ENCODE results near the gene TRIM69. TPM values are rescaled to one million over a fixed set of nuclear protein-coding genes. Genes with fewer than 3 reads are reported as not detected.
"Not testable (repeated sequence)": the region's sequence is repeated elsewhere in the genome, so short reads cannot be mapped to it uniquely, and the experiment has no call there.

TRIM69 gene
- total and polyA plus RNA-seq, 4 experiments from 2014 or later = 25.8 to 42.0 (median 39.4) TPM

GRCh38 chr15:44726568-44727484 lies 9.5 kb upstream of the TRIM69 start:
- no peaks in the 10 kb centered on the region for H3K9me3 ChIP-seq (ENCODE audit: control insufficient read depth in 1 of 2, low read length in 2 of 2)
- peaks cover 0 to 3% (median 0%) of the 10 kb centered on the region in 8 donors for H3K9me3 Mint-ChIP-seq
- H3K27ac ChIP-seq (ENCODE audit: low read depth, low read length) = peak overlapping the region; percentile 98
- peak overlapping the region; percentile 96 to 100 (median 99) for H3K27ac Mint-ChIP-seq
- POLR2A ChIA-PET (ENCODE audit: partially characterized antibody) = interaction anchor here (0.5 to 39.7 kb wide), 11 partner anchors 11 to 475 kb away, joined by 3 to 5737 read pairs (median 4); partner anchors contain the start of genes B2M, PATL2, SPG11 and TRIM69
- peak; percentile 81 to 93 (median 86) for DNase-seq
- intact Hi-C loops (cut with micrococcal nuclease) = loop anchor here (1.0 to 5.0 kb wide), 7 partner anchors 9 to 300 kb away; partner anchors contain the start of genes CTDSPL2, EIF3J, SPG11 and TRIM69
- H3K4me3 Mint-ChIP-seq = peak overlapping the region; percentile 87 to 100 (median 98)
- H3K27me3 ChIP-seq (ENCODE audit: insufficient read depth, low read length) = no peaks in the 10 kb centered on the region
- H3K4me3 ChIP-seq (ENCODE audit: low read length in 2 of 2) = peak overlapping the region; percentile 46 to 59
- H3K4me1 ChIP-seq (ENCODE audit: insufficient read depth, low read length) = peaks cover 78% of the 10 kb centered on the region
- CTCF ChIA-PET (ENCODE audit: partially characterized antibody) = interaction anchor here (0.7 to 33.6 kb wide), 7 partner anchors 5 to 148 kb away, joined by 4 to 821 read pairs (median 11); partner anchors contain the start of genes B2M, PATL2, SPG11 and TRIM69
- peaks cover 44 to 89% (median 61%) of the 10 kb centered on the region in 4 donors for H3K4me1 Mint-ChIP-seq
- peaks cover 6% of the 10 kb centered on the region for H3K36me3 ChIP-seq (ENCODE audit: insufficient read depth, low read length)
- peaks cover 3 to 28% of the 10 kb centered on the region in 2 donors for H3K36me3 Mint-ChIP-seq
- no peaks in the 10 kb centered on the region for H3K27me3 Mint-ChIP-seq

- peak overlapping the region; percentile 66 to 100 (median 97) for H3K4me3 Mint-ChIP-seq
- H3K36me3 Mint-ChIP-seq = peaks cover 11 to 36% of the 10 kb centered on the region in 2 donors
- POLR2A ChIA-PET (ENCODE audit: partially characterized antibody) = interaction anchor here (0.6 to 39.7 kb wide), 4 partner anchors 10 to 108 kb away, joined by 3 to 5737 read pairs (median 1628); partner anchors contain the start of genes B2M, PATL2, SPG11 and TRIM69
- H3K27me3 Mint-ChIP-seq = no peaks in the 10 kb centered on the region
- Histone ChIP-seq H3K36me3 (ENCODE audit: insufficient read depth, low read length) (peaks cover 12% of the 10 kb centered on the region), H3K9me3 (ENCODE audit: control insufficient read depth in 1 of 2, low read length in 2 of 2) (no peaks in the 10 kb centered on the region), H3K27ac (ENCODE audit: low read depth, low read length) (peak overlapping the region; percentile 98), H3K4me1 (ENCODE audit: insufficient read depth, low read length) (peaks cover 78% of the 10 kb centered on the region), H3K4me3 (ENCODE audit: low read length in 2 of 2) (peak overlapping the region; percentile 32 to 46), H3K27me3 (ENCODE audit: insufficient read depth, low read length) (no peaks in the 10 kb centered on the region)
- peaks cover 45 to 90% (median 63%) of the 10 kb centered on the region in 4 donors for H3K4me1 Mint-ChIP-seq
- peak overlapping the region; percentile 96 to 100 (median 99) for H3K27ac Mint-ChIP-seq
- DNase-seq = peak in 4 of 5 donors; percentile 28 to 71 (median 43)
- intact Hi-C loops (cut with micrococcal nuclease) = loop anchor here (5.0 kb wide), 2 partner anchors 190 to 300 kb away; partner anchors contain the start of genes CTDSPL2 and EIF3J
- H3K9me3 Mint-ChIP-seq = peaks cover 0 to 3% (median 0%) of the 10 kb centered on the region in 8 donors
- CTCF ChIA-PET (ENCODE audit: partially characterized antibody) = interaction anchor here (1.2 to 33.6 kb wide), 5 partner anchors 4 to 65 kb away, joined by 3 to 821 read pairs (median 601); partner anchors contain the start of genes B2M, PATL2, SPG11 and TRIM69
Observed at GRCh38 chr15:44727485-44728231, 8.7 kb upstream of the TRIM69 start.

- not testable (repeated sequence) for H3K27me3 ChIP-seq (ENCODE audit: insufficient read depth, low read length); H3K27me3 Mint-ChIP-seq; DNase-seq; H3K9me3 ChIP-seq (ENCODE audit: control insufficient read depth in 1 of 2, low read length in 2 of 2); H3K9me3 Mint-ChIP-seq
- POLR2A ChIA-PET (ENCODE audit: partially characterized antibody) = interaction anchor here (0.6 to 39.7 kb wide), 10 partner anchors 9 to 301 kb away, joined by 3 to 5737 read pairs (median 4); partner anchors contain the start of genes B2M, EIF3J, PATL2 and SPG11
- Mint-ChIP-seq H3K27ac (peak overlapping the region; percentile 96 to 100 (median 99)), H3K4me3 (peak overlapping the region; percentile 96 to 100 (median 99)), H3K36me3 (peaks cover 11 to 36% of the 10 kb centered on the region in 2 donors), H3K4me1 (peaks cover 45 to 90% (median 62%) of the 10 kb centered on the region in 4 donors)
- peak overlapping the region; percentile 98 for H3K27ac ChIP-seq (ENCODE audit: low read depth, low read length)
- H3K4me3 ChIP-seq (ENCODE audit: low read length in 2 of 2) = peak overlapping the region in 1 of 2 donors; percentile 43
- intact Hi-C loops (cut with micrococcal nuclease) = loop anchor here (5.0 kb wide), 2 partner anchors 191 to 301 kb away; partner anchors contain the start of genes CTDSPL2 and EIF3J
- H3K4me1 ChIP-seq (ENCODE audit: insufficient read depth, low read length) = peaks cover 80% of the 10 kb centered on the region
- peaks cover 12% of the 10 kb centered on the region for H3K36me3 ChIP-seq (ENCODE audit: insufficient read depth, low read length)
- CTCF ChIA-PET (ENCODE audit: partially characterized antibody) = interaction anchor here (1.2 to 33.6 kb wide), 5 partner anchors 4 to 66 kb away, joined by 3 to 821 read pairs (median 601); partner anchors contain the start of genes B2M, PATL2, SPG11 and TRIM69
Observed at GRCh38 chr15:44728232-44728575, 8.1 kb upstream of the TRIM69 start.

GRCh38 chr15:44728576-44729407 lies 7.5 kb upstream of the TRIM69 start:
- intact Hi-C loops (cut with micrococcal nuclease) = loop anchor here (1.0 to 5.0 kb wide), 3 partner anchors 10 to 301 kb away; partner anchors contain the start of genes CTDSPL2 and EIF3J
- peaks cover 12% of the 10 kb centered on the region for H3K36me3 ChIP-seq (ENCODE audit: insufficient read depth, low read length)
- peaks cover 0 to 3% (median 0%) of the 10 kb centered on the region in 8 donors for H3K9me3 Mint-ChIP-seq
- no peaks in the 10 kb centered on the region for H3K9me3 ChIP-seq (ENCODE audit: control insufficient read depth in 1 of 2, low read length in 2 of 2)
- H3K27me3 Mint-ChIP-seq = no peaks in the 10 kb centered on the region
- peaks cover 79% of the 10 kb centered on the region for H3K4me1 ChIP-seq (ENCODE audit: insufficient read depth, low read length)
- H3K27me3 ChIP-seq (ENCODE audit: insufficient read depth, low read length) = no peaks in the 10 kb centered on the region
- POLR2A ChIA-PET (ENCODE audit: partially characterized antibody) = interaction anchor here (0.7 to 39.7 kb wide), 13 partner anchors 9 to 302 kb away, joined by 3 to 5737 read pairs (median 4); partner anchors contain the start of genes B2M, EIF3J, PATL2 and SPG11
- peaks cover 47 to 91% (median 63%) of the 10 kb centered on the region in 4 donors for H3K4me1 Mint-ChIP-seq
- H3K27ac Mint-ChIP-seq = peak overlapping the region; percentile 96 to 100 (median 99)
- H3K4me3 ChIP-seq (ENCODE audit: low read length in 2 of 2) = peak overlapping the region; percentile 74 to 99
- peak overlapping the region; percentile 96 to 100 (median 99) for H3K4me3 Mint-ChIP-seq
- CTCF ChIA-PET (ENCODE audit: partially characterized antibody) = interaction anchor here (1.2 to 33.6 kb wide), 6 partner anchors 3 to 77 kb away, joined by 3 to 821 read pairs (median 306); partner anchors contain the start of genes B2M, PATL2, SPG11 and TRIM69
- DNase-seq = peak; percentile 95 to 98 (median 97)
- peaks cover 11 to 38% of the 10 kb centered on the region in 2 donors for H3K36me3 Mint-ChIP-seq
- peak overlapping the region; percentile 98 for H3K27ac ChIP-seq (ENCODE audit: low read depth, low read length)

GRCh38 chr15:44729408-44730127 lies 6.8 kb upstream of the TRIM69 start:
- H3K9me3 Mint-ChIP-seq = peaks cover 0 to 3% (median 0%) of the 10 kb centered on the region in 8 donors
- peaks cover 46 to 88% (median 61%) of the 10 kb centered on the region in 4 donors for H3K4me1 Mint-ChIP-seq
- H3K4me3 ChIP-seq (ENCODE audit: low read length in 2 of 2) = peak overlapping the region; percentile 74 to 99
- no peaks in the 10 kb centered on the region for H3K27me3 ChIP-seq (ENCODE audit: insufficient read depth, low read length)
- H3K9me3 ChIP-seq (ENCODE audit: control insufficient read depth in 1 of 2, low read length in 2 of 2) = no peaks in the 10 kb centered on the region
- peak overlapping the region; percentile 98 for H3K27ac ChIP-seq (ENCODE audit: low read depth, low read length)
- POLR2A ChIA-PET (ENCODE audit: partially characterized antibody) = interaction anchor here (0.7 to 39.7 kb wide), 12 partner anchors 8 to 303 kb away, joined by 3 to 5737 read pairs (median 4); partner anchors contain the start of genes B2M, PATL2, SPG11 and TRIM69
- H3K4me1 ChIP-seq (ENCODE audit: insufficient read depth, low read length) = peaks cover 79% of the 10 kb centered on the region
- CTCF ChIA-PET (ENCODE audit: partially characterized antibody) = interaction anchor here (1.2 to 33.6 kb wide), 7 partner anchors 3 to 78 kb away, joined by 3 to 821 read pairs (median 11); partner anchors contain the start of genes B2M, PATL2, SPG11 and TRIM69
- intact Hi-C loops (cut with micrococcal nuclease) = loop anchor here (1.0 to 5.0 kb wide), 3 partner anchors 9 to 302 kb away; partner anchors contain the start of genes CTDSPL2 and EIF3J
- H3K27ac Mint-ChIP-seq = peak overlapping the region; percentile 96 to 100 (median 99)
- DNase-seq = peak in 1 of 5 donors; percentile 60
- H3K36me3 ChIP-seq (ENCODE audit: insufficient read depth, low read length) = peaks cover 12% of the 10 kb centered on the region
- H3K4me3 Mint-ChIP-seq = peak overlapping the region; percentile 96 to 100 (median 99)
- peaks cover 11 to 38% of the 10 kb centered on the region in 2 donors for H3K36me3 Mint-ChIP-seq
- no peaks in the 10 kb centered on the region for H3K27me3 Mint-ChIP-seq
